Pons (tissue), 1 donor: ENCODE data around the gene VAT1L.
"Not testable (repeated sequence)": the region's sequence is repeated elsewhere in the genome, so short reads cannot be mapped to it uniquely, and the experiment has no call there.

Experiments used
- DNase-seq: peaks from one replicate; pipeline ENCODE4 v3.0.0-alpha.2; 2016; ENCODE audit warnings: low spot score

VAT1L gene

GRCh38 chr16:77956231-77956630, 167.9 kb downstream of the VAT1L start:
- no peak for DNase-seq

GRCh38 chr16:77960766-77961165, 172.4 kb downstream of the VAT1L start:
- DNase-seq, result no peak

GRCh38 chr16:77961814-77962213, 173.4 kb downstream of the VAT1L start:
- DNase-seq, result no peak

DNA sequence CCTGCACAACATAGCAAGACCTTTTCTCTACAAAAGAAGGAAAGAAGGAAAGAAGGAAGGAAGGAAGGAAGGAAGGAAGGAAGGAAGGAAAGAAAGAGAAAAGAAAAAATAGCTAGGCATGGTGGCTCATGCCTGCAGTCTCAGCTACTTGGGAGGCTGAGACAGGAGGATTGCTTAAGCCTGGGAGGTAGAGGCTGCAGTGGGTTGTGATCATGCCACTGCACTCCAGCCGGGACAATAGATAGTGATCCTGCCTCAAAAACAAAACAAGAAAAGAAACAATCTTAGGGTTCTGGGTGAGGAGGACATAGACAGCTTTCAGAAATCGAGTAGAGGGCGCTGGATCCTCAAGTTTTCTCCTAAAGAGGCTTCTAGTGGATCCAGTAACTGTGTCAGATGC, 174.3 kb downstream of the VAT1L start:
- no peak for DNase-seq

GRCh38 chr16:77963185-77964044, 175.1 kb downstream of the VAT1L start:
- no peak for DNase-seq

DNA sequence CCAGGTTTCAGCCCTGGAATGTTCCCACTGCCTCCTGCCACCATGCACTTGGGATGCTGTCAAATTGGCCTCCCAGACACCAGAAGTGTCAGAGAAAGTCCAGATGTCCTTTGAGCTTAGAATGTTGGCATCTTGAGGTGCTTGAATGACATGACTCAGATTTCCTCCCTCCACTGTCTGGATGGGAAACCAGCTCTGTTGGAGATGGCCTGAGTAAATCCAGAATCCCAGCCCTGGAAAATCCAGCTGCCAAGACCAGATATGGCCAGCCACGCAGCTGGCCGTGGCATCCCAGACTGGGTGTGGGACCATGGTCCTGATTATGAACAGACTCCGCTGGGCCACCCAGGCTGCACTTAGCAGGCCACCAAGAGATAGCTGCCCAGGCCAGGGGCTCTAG, 177.0 kb downstream of the VAT1L start:
- no peak for DNase-seq

- DNase-seq, result no peak
These were observed 178.9 kb downstream of the VAT1L start for GRCh38 chr16:77967054-77967904.

DNA sequence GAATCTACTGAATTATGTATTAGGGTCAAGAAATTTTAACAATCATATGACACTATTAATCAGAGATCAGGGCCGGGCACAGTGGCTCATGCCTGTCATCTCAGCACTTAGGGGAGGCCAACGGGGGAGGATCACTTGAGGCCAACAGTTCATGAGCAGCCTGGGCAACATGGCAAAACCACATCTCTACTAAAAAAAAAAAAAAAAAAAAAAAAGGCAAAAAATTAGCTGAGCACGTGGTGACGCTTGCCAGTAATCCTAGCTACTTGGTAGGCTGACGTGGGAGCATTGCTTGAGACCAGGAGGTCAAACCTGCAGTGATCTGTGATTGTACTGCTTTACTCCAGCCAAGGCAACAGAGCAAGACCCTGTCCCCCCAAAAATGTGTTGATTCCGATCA, 181.5 kb downstream of the VAT1L start:
- DNase-seq, result no peak

- DNase-seq, result no peak
These were observed 182.0 kb downstream of the VAT1L start for GRCh38 chr16:77970371-77970770.

DNA sequence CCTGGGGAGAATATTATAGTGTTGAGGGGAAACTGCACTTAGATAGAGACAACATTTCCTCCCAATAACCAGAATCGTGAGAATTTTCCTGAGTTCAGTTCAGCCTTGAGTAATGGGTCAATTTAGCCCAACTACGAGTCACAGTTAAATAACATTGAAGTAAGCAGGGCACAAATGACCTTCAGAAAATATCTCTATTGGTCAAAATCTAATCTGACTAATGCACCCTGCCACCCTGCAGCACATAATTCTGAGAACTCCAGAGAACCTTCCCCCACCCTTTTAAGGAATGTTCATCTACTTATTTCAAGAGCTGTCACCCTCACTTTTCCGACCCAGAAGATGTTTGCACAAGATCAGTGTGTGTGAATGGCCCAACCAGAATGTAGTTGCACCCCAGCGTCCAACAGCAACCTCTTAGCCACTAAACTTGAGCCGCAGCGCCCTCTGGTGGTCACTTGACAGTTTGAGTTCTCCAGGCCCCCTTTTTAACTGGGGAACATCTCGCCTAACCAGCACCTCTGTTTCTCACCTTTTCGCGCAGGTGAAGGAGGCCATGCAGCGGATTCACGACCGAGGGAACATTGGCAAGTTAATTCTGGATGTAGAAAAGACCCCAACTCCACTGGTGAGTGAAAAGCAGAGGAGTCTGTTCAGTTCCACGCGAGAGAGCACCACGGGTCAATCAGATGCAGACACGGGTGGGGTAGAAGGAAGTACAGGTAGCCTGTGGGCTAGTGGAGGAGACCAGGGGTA, 183.1 kb downstream of the VAT1L start:
- DNase-seq, result peak; percentile 79

GRCh38 chr16:77972062-77972392, 183.7 kb downstream of the VAT1L start:
- DNase-seq, result no peak

GRCh38 chr16:77974883-77975282, 186.5 kb downstream of the VAT1L start:
- DNase-seq, result no peak

DNA sequence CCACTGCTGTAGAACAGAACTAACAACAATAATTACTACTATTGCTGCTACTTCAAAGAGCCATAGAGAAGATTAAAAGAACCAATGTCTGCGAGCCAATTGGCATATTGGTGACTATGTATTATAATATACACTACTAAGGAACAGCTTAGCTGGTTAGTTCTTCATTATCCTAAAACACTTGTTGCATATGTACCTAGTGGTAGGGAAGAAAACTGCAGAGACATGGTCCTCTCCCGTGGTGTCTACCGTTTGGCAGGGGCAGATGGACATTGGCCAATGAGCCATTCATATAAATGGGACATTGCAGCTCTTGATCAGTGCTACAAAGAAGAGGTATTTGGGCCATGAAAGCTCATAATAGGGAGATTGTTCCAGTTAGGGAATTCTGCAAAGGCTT, 187.6 kb downstream of the VAT1L start:
- no peak for DNase-seq

DNA sequence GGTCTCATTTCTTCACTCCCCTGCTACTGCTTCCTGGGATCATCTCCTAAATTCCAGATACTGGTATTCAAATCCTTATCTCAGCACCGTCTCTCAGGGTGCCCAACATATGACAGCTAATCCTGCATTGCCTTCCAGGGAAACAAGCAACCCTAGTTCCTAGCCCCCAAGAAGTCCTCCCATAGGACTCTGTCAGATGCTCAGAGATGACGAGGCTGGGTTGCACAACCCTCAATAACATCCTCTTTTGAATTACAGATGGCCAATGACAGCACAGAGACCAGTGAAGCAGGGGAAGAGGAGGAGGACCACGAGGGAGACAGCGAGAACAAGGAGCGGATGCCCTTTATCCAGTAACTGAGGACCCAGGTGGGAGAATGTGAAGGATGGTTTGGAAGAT, 189.0 kb downstream of the VAT1L start:
- DNase-seq, result no peak

GRCh38 chr16:77985111-77985510, 196.7 kb downstream of the VAT1L start:
- no peak for DNase-seq

DNA sequence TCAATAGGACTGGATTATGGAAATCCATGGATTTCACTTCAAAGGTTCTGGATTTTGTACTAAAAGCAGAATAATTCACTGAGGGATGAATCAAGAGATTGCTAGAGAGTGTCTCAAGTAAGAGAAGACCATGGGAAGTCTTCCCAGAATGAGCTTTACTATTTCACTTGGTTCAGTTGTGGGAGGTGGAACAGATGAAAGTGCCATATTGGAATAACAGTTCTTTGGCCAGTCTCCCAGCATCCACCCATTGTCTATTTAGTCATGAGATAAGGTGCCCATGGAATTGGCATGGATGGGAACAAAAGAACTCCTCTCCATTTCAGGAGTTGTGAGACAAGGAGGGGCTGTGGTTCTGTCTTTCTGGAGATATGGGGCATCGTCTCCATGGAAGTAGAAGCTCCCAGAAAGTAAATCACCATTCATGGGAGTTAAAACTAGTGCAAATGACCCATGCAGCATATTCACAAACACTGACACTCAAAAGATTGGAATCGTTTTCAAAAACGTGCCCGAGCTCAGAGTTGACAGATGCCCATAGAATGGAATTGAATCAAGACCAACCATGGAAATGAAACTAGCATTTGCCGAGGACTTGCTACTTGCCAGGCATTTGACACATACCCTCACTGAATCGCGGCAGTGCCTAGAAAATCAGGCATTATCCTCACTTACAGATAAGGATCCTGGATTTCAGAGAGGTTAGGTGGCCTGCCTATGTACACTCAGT, 197.8 kb downstream of the VAT1L start:
- DNase-seq, result no peak

- DNase-seq, result no peak
These were observed 199.4 kb downstream of the VAT1L start for GRCh38 chr16:77987810-77988209.

- DNase-seq, result no peak
These were observed 201.5 kb downstream of the VAT1L start for GRCh38 chr16:77989846-77990245.

DNA sequence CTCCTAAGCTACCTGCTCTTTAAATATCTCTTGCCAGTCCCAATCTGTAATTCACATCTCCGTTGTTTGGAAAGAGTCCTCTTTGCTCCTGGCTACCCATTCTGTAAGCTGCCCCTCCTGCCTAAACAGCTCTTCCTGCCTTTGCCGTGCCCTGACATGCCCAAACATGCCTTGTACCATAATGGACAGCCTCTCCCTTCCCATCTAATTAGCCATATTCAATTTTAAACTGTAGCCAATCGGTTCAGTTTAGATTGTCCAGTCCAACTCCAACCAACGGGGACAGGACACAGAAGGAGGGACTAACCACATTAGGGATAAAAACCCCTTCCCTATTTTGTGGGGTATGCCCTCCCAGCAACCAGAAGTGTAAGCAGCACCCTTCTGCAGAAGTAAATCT, 203.3 kb downstream of the VAT1L start:
- DNase-seq, result no peak

DNA sequence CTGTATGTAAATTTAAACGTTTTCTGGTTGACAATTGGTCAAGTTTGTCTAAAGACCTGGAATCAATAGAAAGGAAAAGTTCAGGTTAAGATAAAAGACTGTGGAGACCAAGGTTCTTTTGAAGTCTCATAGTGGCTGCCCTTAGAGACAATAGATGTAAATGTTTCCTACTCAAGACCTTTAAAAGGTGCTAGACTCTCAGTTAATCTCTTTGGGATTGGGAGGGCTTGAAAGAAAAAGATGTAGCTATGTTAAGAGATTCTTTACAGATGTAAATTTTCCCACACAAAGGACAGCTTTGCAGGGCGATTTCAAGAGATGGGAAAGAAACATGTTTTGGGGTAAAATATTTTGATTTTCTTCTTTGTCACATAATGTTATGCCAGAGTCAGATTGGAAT, 204.0 kb downstream of the VAT1L start:
- DNase-seq, result not testable (repeated sequence)

DNA sequence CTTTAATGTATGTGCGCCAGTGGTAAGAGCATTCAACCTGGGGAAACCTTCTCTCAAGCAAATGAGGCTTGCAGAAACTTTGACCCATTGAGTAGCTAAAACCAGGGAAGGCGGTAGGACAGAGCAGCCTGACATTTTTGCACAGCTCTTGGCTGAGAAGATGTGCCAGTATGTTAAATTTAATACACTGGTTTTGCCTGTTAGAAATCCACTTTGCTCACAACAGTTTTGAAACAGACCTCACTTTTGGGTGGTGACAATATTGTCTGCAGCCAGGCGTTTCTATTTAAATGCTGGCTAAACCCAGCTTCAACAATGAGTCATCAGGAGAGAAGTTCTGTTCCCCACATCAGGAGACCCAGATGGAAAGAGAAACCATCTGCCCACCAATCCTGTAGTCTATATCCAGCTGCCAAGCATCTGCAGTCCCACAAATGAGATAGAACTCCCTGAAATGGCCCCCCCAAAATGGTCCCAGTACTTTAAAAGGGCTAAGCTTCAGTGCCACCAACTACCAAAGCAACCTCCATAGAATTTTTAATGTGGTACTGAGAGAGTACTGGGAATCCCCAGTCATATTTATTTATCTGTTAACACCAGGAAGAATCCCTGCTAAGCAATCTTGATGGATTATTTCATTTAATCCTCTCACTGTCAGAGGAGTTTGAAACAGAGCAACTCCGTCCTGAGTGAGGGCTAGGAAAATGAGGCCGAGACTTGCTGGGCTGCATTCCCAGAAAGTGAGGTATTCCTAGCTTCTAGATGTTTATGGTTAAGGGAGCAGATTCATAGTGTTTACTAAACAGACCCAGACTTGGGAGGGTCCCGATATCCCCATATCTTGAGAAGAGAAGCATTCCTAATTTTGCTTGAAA, 205.0 kb downstream of the VAT1L start:
- no peak for DNase-seq
